Colon (tissue), 2 donors: Measurements from ENCODE around the gene SOX5.
"Not testable (repeated sequence)": the region's sequence is repeated elsewhere in the genome, so short reads cannot be mapped to it uniquely, and the experiment has no call there.

Source experiments
- FAIRE-seq: peaks from 2 replicates; lab custom pipeline; 2012; peaks lifted over from hg19 to GRCh38; lab: Jason Lieb, UNC
- donor health status: control.
- donor health status: control.

The SOX5 gene

GRCh38 chr12:23540572-23540971 is 408.9 kb downstream of the SOX5 start:
- FAIRE-seq = no peak

- FAIRE-seq = no peak
Observed at GRCh38 chr12:23536293-23536692, 413.2 kb downstream of the SOX5 start.

- no peak for FAIRE-seq
Observed at GRCh38 chr12:23535441-23535840, 414.0 kb downstream of the SOX5 start.

- FAIRE-seq = no peak
Observed at GRCh38 chr12:23534196-23534595, 415.3 kb downstream of the SOX5 start.

GRCh38 chr12:23533699-23534098 is 415.8 kb downstream of the SOX5 start:
- no peak for FAIRE-seq

- no peak for FAIRE-seq
Observed at GRCh38 chr12:23533265-23533664, 416.2 kb downstream of the SOX5 start.

GRCh38 chr12:23528316-23528715 is 421.2 kb downstream of the SOX5 start:
- no peak for FAIRE-seq

- no peak for FAIRE-seq
Observed at GRCh38 chr12:23525450-23526072, 423.9 kb downstream of the SOX5 start.

GRCh38 chr12:23523339-23523738 is 426.1 kb downstream of the SOX5 start:
- no peak for FAIRE-seq

GRCh38 chr12:23519444-23519843 is 430.0 kb downstream of the SOX5 start:
- FAIRE-seq = not testable (repeated sequence)

GRCh38 chr12:23515785-23516184 is 433.7 kb downstream of the SOX5 start:
- not testable (repeated sequence) for FAIRE-seq

GRCh38 chr12:23510484-23510883 is 439.0 kb downstream of the SOX5 start:
- no peak for FAIRE-seq

- FAIRE-seq = not testable (repeated sequence)
Observed at GRCh38 chr12:23509832-23510231, 439.6 kb downstream of the SOX5 start.

GRCh38 chr12:23507785-23508184 is 441.7 kb downstream of the SOX5 start:
- FAIRE-seq = not testable (repeated sequence)

- not testable (repeated sequence) for FAIRE-seq
Observed at GRCh38 chr12:23505736-23506135, 443.7 kb downstream of the SOX5 start.

- no peak for FAIRE-seq
Observed at GRCh38 chr12:23504641-23505399, 444.6 kb downstream of the SOX5 start.

- FAIRE-seq = no peak
Observed at GRCh38 chr12:23504043-23504442, 445.4 kb downstream of the SOX5 start.

GRCh38 chr12:23503544-23503943 is 445.9 kb downstream of the SOX5 start:
- no peak for FAIRE-seq

- FAIRE-seq = no peak
Observed at GRCh38 chr12:23502259-23502658, 447.2 kb downstream of the SOX5 start.

GRCh38 chr12:23495472-23495871 is 454.0 kb downstream of the SOX5 start:
- no peak for FAIRE-seq

GRCh38 chr12:23493672-23494071 is 455.8 kb downstream of the SOX5 start:
- FAIRE-seq = no peak

GRCh38 chr12:23491029-23491428 is 458.4 kb downstream of the SOX5 start:
- FAIRE-seq = not testable (repeated sequence)

- FAIRE-seq = no peak
Observed at GRCh38 chr12:23488130-23488529, 461.3 kb downstream of the SOX5 start.

GRCh38 chr12:23484238-23484637 is 465.2 kb downstream of the SOX5 start:
- no peak for FAIRE-seq
